Lower lobe of right lung (tissue), 2 donors: Measurements from ENCODE around the gene CDCA7L. TPM values are rescaled to one million over a fixed set of nuclear protein-coding genes. Genes with fewer than 3 reads are reported as not detected.

Experiments used
- ATAC-seq, 2 donors: fragments of 200-7000 bp; cut with Tn5 transposase; one replicate each; pipeline ENCODE4 v1.9.1; 2020 to 2022; ENCODE audit warnings: mild to moderate bottlenecking in 2 of 2, moderate library complexity in 2 of 2
- DNase-seq: peaks from one replicate; pipeline ENCODE4 v3.0.0-alpha.2; 2020
- H3K27ac ChIP-seq: fragments of 200-600 bp; one replicate; pipeline ENCODE4 v1.8.0; 2022
- H3K27me3 ChIP-seq: fragments of 200-600 bp; one replicate; pipeline ENCODE4 v1.8.0; 2022; ENCODE audit warnings: low read depth
- H3K36me3 ChIP-seq: fragments of 200-600 bp; one replicate; pipeline ENCODE4 v1.8.0; 2022; ENCODE audit warnings: mild to moderate bottlenecking
- H3K4me1 ChIP-seq: fragments of 200-600 bp; one replicate; pipeline ENCODE4 v1.8.0; 2022
- H3K4me3 ChIP-seq: fragments of 200-600 bp; one replicate; pipeline ENCODE4 v1.8.0; 2022; ENCODE audit warnings: mild to moderate bottlenecking
- H3K9me3 ChIP-seq: fragments of 200-600 bp; one replicate; pipeline ENCODE4 v1.8.0; 2022
- intact Hi-C: fragments of 100-400 bp; cut with DNase I; formaldehyde crosslinking; loops from one replicate; pipeline ENCODE4 v1.11.0; 2022
- total RNA-seq: library from RNA; stranded (reverse); fragmentation: NEBNext Ultra II Directional; extraction: Animal tissue kit (Norgen Biotek cat#: 25700); gene quantifications from one replicate; pipeline ENCODE4 v1.2.1, GENCODE V29; 2021
- TF ChIP-seq, protein P1 (sequence below): fragments of 200-600 bp; IDR thresholded peaks from one replicate; pipeline ENCODE4 v1.8.0; 2022; ENCODE audit warnings: antibody characterized with exemption, mild to moderate bottlenecking
- donor health status: DM: no; HTN: yes; CAD: no; lungs with severe emphysema.

Gene CDCA7L
- total RNA-seq, 1 donor from 2014 or later = 33.9 TPM

GRCh38 chr7:21883069-21883468 is 62.6 kb downstream of the CDCA7L start:
- no peaks in the 10 kb centered on the region for H3K36me3 ChIP-seq
- H3K9me3 ChIP-seq = no peaks in the 10 kb centered on the region
- H3K27ac ChIP-seq = no peak overlapping the region
- intact Hi-C loops = no loop called here
- ATAC-seq (no peak), DNase-seq (no peak)
- H3K27me3 ChIP-seq = no peaks in the 10 kb centered on the region
- H3K4me3 ChIP-seq = no peak overlapping the region
- H3K4me1 ChIP-seq = no peaks in the 10 kb centered on the region
- TF ChIP-seq, protein P1, sequence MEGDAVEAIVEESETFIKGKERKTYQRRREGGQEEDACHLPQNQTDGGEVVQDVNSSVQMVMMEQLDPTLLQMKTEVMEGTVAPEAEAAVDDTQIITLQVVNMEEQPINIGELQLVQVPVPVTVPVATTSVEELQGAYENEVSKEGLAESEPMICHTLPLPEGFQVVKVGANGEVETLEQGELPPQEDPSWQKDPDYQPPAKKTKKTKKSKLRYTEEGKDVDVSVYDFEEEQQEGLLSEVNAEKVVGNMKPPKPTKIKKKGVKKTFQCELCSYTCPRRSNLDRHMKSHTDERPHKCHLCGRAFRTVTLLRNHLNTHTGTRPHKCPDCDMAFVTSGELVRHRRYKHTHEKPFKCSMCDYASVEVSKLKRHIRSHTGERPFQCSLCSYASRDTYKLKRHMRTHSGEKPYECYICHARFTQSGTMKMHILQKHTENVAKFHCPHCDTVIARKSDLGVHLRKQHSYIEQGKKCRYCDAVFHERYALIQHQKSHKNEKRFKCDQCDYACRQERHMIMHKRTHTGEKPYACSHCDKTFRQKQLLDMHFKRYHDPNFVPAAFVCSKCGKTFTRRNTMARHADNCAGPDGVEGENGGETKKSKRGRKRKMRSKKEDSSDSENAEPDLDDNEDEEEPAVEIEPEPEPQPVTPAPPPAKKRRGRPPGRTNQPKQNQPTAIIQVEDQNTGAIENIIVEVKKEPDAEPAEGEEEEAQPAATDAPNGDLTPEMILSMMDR = no peak

- Histone ChIP-seq H3K27me3 (no peaks in the 10 kb centered on the region), H3K36me3 (no peaks in the 10 kb centered on the region), H3K4me1 (no peaks in the 10 kb centered on the region), H3K27ac (no peak overlapping the region), H3K4me3 (no peak overlapping the region), H3K9me3 (no peaks in the 10 kb centered on the region)
- TF ChIP-seq, protein P1 = no peak
- ATAC-seq (no peak), DNase-seq (no peak)
- intact Hi-C loops = no loop called here
Measured at GRCh38 chr7:21869785-21870402, 75.8 kb downstream of the CDCA7L start.

DNA sequence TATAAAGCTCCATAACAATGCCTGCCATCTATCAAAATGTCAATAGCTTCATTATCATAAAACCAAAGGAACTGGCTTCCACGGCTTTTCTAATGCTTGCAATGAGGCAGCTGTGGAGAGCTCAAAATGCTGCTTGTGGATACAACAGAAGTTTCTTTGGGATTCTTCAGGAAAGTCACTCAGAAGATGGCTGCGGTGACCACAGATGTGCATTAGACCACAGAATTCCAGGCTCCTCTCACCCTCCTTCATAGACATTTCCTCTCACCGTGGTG is 77.2 kb downstream of the CDCA7L start:
- Histone ChIP-seq H3K27ac (no peak overlapping the region), H3K4me1 (no peaks in the 10 kb centered on the region), H3K9me3 (no peaks in the 10 kb centered on the region), H3K4me3 (no peak overlapping the region), H3K36me3 (no peaks in the 10 kb centered on the region), H3K27me3 (no peaks in the 10 kb centered on the region)
- intact Hi-C loops = no loop called here
- TF ChIP-seq, protein P1 = no peak
- ATAC-seq (no peak), DNase-seq (no peak)

- DNase-seq (no peak), ATAC-seq (no peak)
- Histone ChIP-seq H3K36me3 (no peaks in the 10 kb centered on the region), H3K27ac (no peak overlapping the region), H3K4me1 (no peaks in the 10 kb centered on the region), H3K27me3 (no peaks in the 10 kb centered on the region), H3K9me3 (no peaks in the 10 kb centered on the region), H3K4me3 (no peak overlapping the region)
- TF ChIP-seq, protein P1 = no peak
- intact Hi-C loops = no loop called here
Measured at GRCh38 chr7:21867816-21868575, 77.7 kb downstream of the CDCA7L start.

DNA sequence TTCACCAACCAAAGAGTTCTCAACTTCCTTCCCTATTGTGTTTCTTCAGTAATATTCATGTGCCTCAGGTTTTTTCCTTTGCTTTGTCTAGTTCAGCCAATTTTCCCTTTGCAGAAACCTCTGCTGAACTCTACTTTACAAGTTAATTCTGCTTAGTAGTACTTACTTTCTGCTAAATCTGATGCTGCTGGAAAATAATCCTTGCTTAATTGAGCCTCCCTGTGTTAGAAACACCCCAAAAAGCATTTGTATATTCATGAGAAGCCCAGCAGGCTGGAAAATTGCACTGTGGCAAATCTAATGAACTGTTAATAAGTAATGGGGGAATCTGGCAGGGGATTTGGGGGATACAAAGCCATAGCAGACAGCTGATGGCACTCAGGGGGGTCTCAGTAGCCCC is 78.5 kb downstream of the CDCA7L start:
- no peak for ATAC-seq
- no peak overlapping the region for H3K27ac ChIP-seq
- H3K27me3 ChIP-seq = no peaks in the 10 kb centered on the region

More for the DNA sequence above, 78.5 kb downstream of the CDCA7L start:
- H3K36me3 ChIP-seq = no peaks in the 10 kb centered on the region
- no peak for DNase-seq
- intact Hi-C loops = no loop called here
- no peaks in the 10 kb centered on the region for H3K9me3 ChIP-seq
- no peaks in the 10 kb centered on the region for H3K4me1 ChIP-seq
- no peak overlapping the region for H3K4me3 ChIP-seq
- TF ChIP-seq, protein P1 = no peak
